Progenitor cell of endocrine pancreas (in vitro differentiated cells): ENCODE measurements around the gene CPNE4. TPM values are rescaled to one million over a fixed set of nuclear protein-coding genes. Genes with fewer than 3 reads are reported as not detected.

Source experiments
- DNase-seq: peaks from one replicate; pipeline ENCODE4 v3.0.0; 2021; ENCODE audit warnings: low spot score; ENCODE audit not compliant: unreplicated experiment
- H3K27ac Mint-ChIP-seq: 2 replicates; pipeline ENCODE4 v1.8.0; 2021; ENCODE audit warnings: mild to moderate bottlenecking, moderate library complexity, mixed read lengths
- H3K27me3 Mint-ChIP-seq: 2 replicates; pipeline ENCODE4 v1.8.0; 2021; ENCODE audit warnings: mixed read lengths
- H3K36me3 Mint-ChIP-seq: 2 replicates; pipeline ENCODE4 v1.8.0; 2022; ENCODE audit warnings: mixed read lengths; ENCODE audit not compliant: insufficient read depth
- H3K4me1 Mint-ChIP-seq: 2 replicates; pipeline ENCODE4 v1.8.0; 2021; ENCODE audit warnings: low read depth, mixed read lengths
- H3K4me3 Mint-ChIP-seq: 2 replicates; pipeline ENCODE4 v1.8.0; 2021; ENCODE audit warnings: low read depth, mild to moderate bottlenecking, moderate library complexity, mixed read lengths
- H3K9me3 Mint-ChIP-seq: 2 replicates; pipeline ENCODE4 v1.8.0; 2021; ENCODE audit warnings: low read depth, mixed read lengths
- total RNA-seq: library from RNA; stranded (reverse); gene quantifications from 2 replicates; pipeline ENCODE4 v1.2.1, GENCODE V29; 2021
- TF ChIP-seq, protein P1 (sequence below): fragments of 200-600 bp; sonication (generic); IDR thresholded peaks from one replicate; pipeline ENCODE4 v1.5.0; 2021; ENCODE audit warnings: antibody characterized with exemption, mild to moderate bottlenecking; ENCODE audit not compliant: unreplicated experiment

The CPNE4 gene
- total RNA-seq, 1 donor from 2014 or later = 5.5 TPM

DNA sequence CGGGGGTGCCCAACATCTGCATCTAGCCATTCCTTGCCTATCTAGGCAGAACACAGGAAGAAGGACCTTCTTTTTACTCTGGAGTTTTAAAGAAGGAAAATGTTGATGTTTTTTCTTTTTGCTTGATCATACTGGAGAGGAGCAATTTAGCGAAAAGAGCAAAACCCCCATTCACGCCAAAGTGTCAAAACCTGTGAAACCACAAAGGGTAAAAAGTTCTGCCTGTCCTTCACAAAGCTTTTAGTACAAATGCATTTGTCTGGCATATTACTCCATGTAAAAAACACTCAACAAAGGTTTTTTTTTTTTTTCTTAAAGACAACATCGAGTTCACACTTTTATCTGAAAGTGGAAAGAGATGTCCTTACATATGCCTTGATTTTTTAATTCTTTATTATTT, 317.9 kb downstream of the CPNE4 start:
- H3K27ac Mint-ChIP-seq = no peak overlapping the region
- peaks cover 5% of the 10 kb centered on the region for H3K27me3 Mint-ChIP-seq
- no peaks in the 10 kb centered on the region for H3K9me3 Mint-ChIP-seq
- no peak for DNase-seq
- H3K4me1 Mint-ChIP-seq = peaks cover 1% of the 10 kb centered on the region
- TF ChIP-seq, protein P1, sequence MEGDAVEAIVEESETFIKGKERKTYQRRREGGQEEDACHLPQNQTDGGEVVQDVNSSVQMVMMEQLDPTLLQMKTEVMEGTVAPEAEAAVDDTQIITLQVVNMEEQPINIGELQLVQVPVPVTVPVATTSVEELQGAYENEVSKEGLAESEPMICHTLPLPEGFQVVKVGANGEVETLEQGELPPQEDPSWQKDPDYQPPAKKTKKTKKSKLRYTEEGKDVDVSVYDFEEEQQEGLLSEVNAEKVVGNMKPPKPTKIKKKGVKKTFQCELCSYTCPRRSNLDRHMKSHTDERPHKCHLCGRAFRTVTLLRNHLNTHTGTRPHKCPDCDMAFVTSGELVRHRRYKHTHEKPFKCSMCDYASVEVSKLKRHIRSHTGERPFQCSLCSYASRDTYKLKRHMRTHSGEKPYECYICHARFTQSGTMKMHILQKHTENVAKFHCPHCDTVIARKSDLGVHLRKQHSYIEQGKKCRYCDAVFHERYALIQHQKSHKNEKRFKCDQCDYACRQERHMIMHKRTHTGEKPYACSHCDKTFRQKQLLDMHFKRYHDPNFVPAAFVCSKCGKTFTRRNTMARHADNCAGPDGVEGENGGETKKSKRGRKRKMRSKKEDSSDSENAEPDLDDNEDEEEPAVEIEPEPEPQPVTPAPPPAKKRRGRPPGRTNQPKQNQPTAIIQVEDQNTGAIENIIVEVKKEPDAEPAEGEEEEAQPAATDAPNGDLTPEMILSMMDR = no peak
- no peak overlapping the region for H3K4me3 Mint-ChIP-seq
- H3K36me3 Mint-ChIP-seq = no peaks in the 10 kb centered on the region

GRCh38 chr3:131716007-131716406, 318.8 kb downstream of the CPNE4 start:
- TF ChIP-seq, protein P1 = no peak
- H3K4me1 Mint-ChIP-seq = peaks cover 6% of the 10 kb centered on the region
- H3K36me3 Mint-ChIP-seq = no peaks in the 10 kb centered on the region
- DNase-seq = no peak
- no peaks in the 10 kb centered on the region for H3K9me3 Mint-ChIP-seq
- peaks cover 5% of the 10 kb centered on the region for H3K27me3 Mint-ChIP-seq
- H3K27ac Mint-ChIP-seq = no peak overlapping the region
- no peak overlapping the region for H3K4me3 Mint-ChIP-seq

- Mint-ChIP-seq H3K27ac (no peak overlapping the region), H3K4me3 (no peak overlapping the region), H3K36me3 (no peaks in the 10 kb centered on the region), H3K4me1 (peaks cover 7% of the 10 kb centered on the region), H3K27me3 (no peaks in the 10 kb centered on the region), H3K9me3 (no peaks in the 10 kb centered on the region)
- DNase-seq = no peak
- TF ChIP-seq, protein P1 = no peak
These were observed 320.1 kb downstream of the CPNE4 start for GRCh38 chr3:131714585-131715220.

GRCh38 chr3:131713416-131714123, 321.2 kb downstream of the CPNE4 start:
- Mint-ChIP-seq H3K4me1 (peaks cover 7% of the 10 kb centered on the region), H3K27me3 (no peaks in the 10 kb centered on the region), H3K36me3 (no peaks in the 10 kb centered on the region), H3K4me3 (no peak overlapping the region), H3K9me3 (no peaks in the 10 kb centered on the region), H3K27ac (no peak overlapping the region)
- no peak for DNase-seq
- TF ChIP-seq, protein P1 = no peak

- Mint-ChIP-seq H3K4me3 (no peak overlapping the region), H3K27me3 (no peaks in the 10 kb centered on the region), H3K36me3 (no peaks in the 10 kb centered on the region), H3K9me3 (no peaks in the 10 kb centered on the region), H3K4me1 (peaks cover 7% of the 10 kb centered on the region), H3K27ac (no peak overlapping the region)
- no peak for DNase-seq
- TF ChIP-seq, protein P1 = no peak
These were observed 322.2 kb downstream of the CPNE4 start for GRCh38 chr3:131712662-131713061.
